Smooth muscle cell (in vitro differentiated cells): ENCODE results near the gene HYDIN. TPM values are rescaled to one million over a fixed set of nuclear protein-coding genes. Genes with fewer than 3 reads are reported as not detected.

Experiments used
- DNase-seq: peaks from one replicate; lab custom pipeline; 2025; ENCODE audit not compliant: unreplicated experiment; lab: John Stamatoyannopoulos, UW
- H2AFZ ChIP-seq: fragments of 200-600 bp; sonication (generic); 2 replicates; pipeline ENCODE4 v1.6.0; 2016; ENCODE audit warnings: antibody characterized with exemption, low read depth, mild to moderate bottlenecking
- H3F3A ChIP-seq: fragments of 200-600 bp; sonication (generic); 2 replicates; pipeline ENCODE4 v1.6.0; 2017; ENCODE audit warnings: antibody characterized with exemption, low read depth
- H3K27ac ChIP-seq: fragments of 200-600 bp; sonication (generic); 2 replicates; pipeline ENCODE4 v1.5.1; 2016; ENCODE audit warnings: low read depth, mild to moderate bottlenecking
- H3K27me3 ChIP-seq: fragments of 200-600 bp; sonication (generic); 2 replicates; pipeline ENCODE4 v1.6.1; 2016; ENCODE audit warnings: low read depth, mild to moderate bottlenecking
- H3K36me3 ChIP-seq: fragments of 200-600 bp; sonication (generic); 2 replicates; pipeline ENCODE4 v1.5.1; 2016; ENCODE audit warnings: low read depth
- H3K4me1 ChIP-seq: fragments of 200-600 bp; sonication (generic); 2 replicates; pipeline ENCODE4 v1.5.1; 2016; ENCODE audit warnings: low read depth
- H3K4me2 ChIP-seq: fragments of 200-600 bp; sonication (generic); 2 replicates; pipeline ENCODE4 v1.6.0; 2016; ENCODE audit warnings: mild to moderate bottlenecking
- H3K4me3 ChIP-seq: fragments of 200-600 bp; sonication (generic); 2 replicates; pipeline ENCODE4 v1.5.1; 2016; ENCODE audit warnings: mild to moderate bottlenecking
- H3K79me2 ChIP-seq: fragments of 200-600 bp; sonication (generic); 2 replicates; pipeline ENCODE4 v1.6.0; 2016; ENCODE audit warnings: low read depth, mild to moderate bottlenecking
- H3K9ac ChIP-seq: fragments of 200-600 bp; sonication (generic); 2 replicates; pipeline ENCODE4 v1.6.0; 2016; ENCODE audit warnings: low read depth
- H3K9me3 ChIP-seq: fragments of 200-600 bp; sonication (generic); replicated peaks from 2 replicates; pipeline ENCODE4 v1.5.1; 2016; ENCODE audit warnings: low read depth
- H4K20me1 ChIP-seq: fragments of 200-600 bp; sonication (generic); 2 replicates; pipeline ENCODE4 v1.6.0; 2016; ENCODE audit warnings: low read depth
- CTCF ChIP-seq: fragments of 200-600 bp; sonication (generic); IDR thresholded peaks from 2 replicates; pipeline ENCODE4 v1.5.1; 2017; ENCODE audit warnings: borderline replicate concordance, mild to moderate bottlenecking, antibody characterized with exemption; ENCODE audit not compliant: insufficient read depth, poor library complexity, severe bottlenecking
- WGBS: methylation state at CpG from one replicate; pipeline ENCODE4 v1.1.7; 2016; ENCODE audit warnings: low lambda C conversion rate; 5-methylcytosine and 5-hydroxymethylcytosine counted together
- polyA plus RNA-seq: library from polyadenylated mRNA; unstranded; fragments of >200 nt; fragmentation: Nextera tagmentation; extraction: Ambion mirVana; gene quantifications from 2 replicates; pipeline ENCODE4 v1.2.1, GENCODE V29; 2016
- total RNA-seq: library from RNA; depleted of rRNA; stranded (reverse); fragments of >200 nt; gene quantifications from 2 replicates; pipeline ENCODE4 v1.2.3, GENCODE V29; 2014

The HYDIN gene
- total and polyA plus RNA-seq, 2 experiments from 2014 or later = 0.41 to 0.45 TPM

- Histone ChIP-seq H3K4me3 (no peak overlapping the region), H3K79me2 (no peaks in the 10 kb centered on the region), H3K4me1 (no peaks in the 10 kb centered on the region), H4K20me1 (no peaks in the 10 kb centered on the region), H3F3A (no peaks in the 10 kb centered on the region), H2AFZ (no peak overlapping the region), H3K27ac (no peak overlapping the region), H3K9me3 (peaks cover 6% of the 10 kb centered on the region), H3K4me2 (no peak overlapping the region), H3K27me3 (no peaks in the 10 kb centered on the region), H3K36me3 (no peaks in the 10 kb centered on the region), H3K9ac (no peak overlapping the region)
- WGBS = 93% methylated on average over 3 of the region's 3 CpGs
- no peak for TF ChIP-seq CTCF
- DNase-seq = no peak
These were observed 5.4 kb downstream of the HYDIN start for GRCh38 chr16:71225145-71225544.

- no peak overlapping the region for H2AFZ ChIP-seq
- H3K9ac ChIP-seq = no peak overlapping the region
- H3K4me1 ChIP-seq = no peaks in the 10 kb centered on the region
- WGBS = 65% methylated on average over 4 of the region's 4 CpGs
- no peak for DNase-seq
- H3K27me3 ChIP-seq = peaks cover 3% of the 10 kb centered on the region
- H3K27ac ChIP-seq = no peak overlapping the region
- H3K4me2 ChIP-seq = peak overlapping the region; percentile 33
- H3K36me3 ChIP-seq = no peaks in the 10 kb centered on the region
- TF ChIP-seq CTCF = no peak
- H3K4me3 ChIP-seq = no peak overlapping the region
- no peaks in the 10 kb centered on the region for H4K20me1 ChIP-seq
- no peaks in the 10 kb centered on the region for H3K79me2 ChIP-seq
- no peaks in the 10 kb centered on the region for H3K9me3 ChIP-seq
- no peaks in the 10 kb centered on the region for H3F3A ChIP-seq
These were observed 12.1 kb downstream of the HYDIN start for GRCh38 chr16:71218306-71218963.

GRCh38 chr16:71217506-71217905 is 13.0 kb downstream of the HYDIN start:
- no peaks in the 10 kb centered on the region for H4K20me1 ChIP-seq
- TF ChIP-seq CTCF = no peak
- no peak overlapping the region for H3K4me3 ChIP-seq
- peaks cover 3% of the 10 kb centered on the region for H3K27me3 ChIP-seq
- H3K9me3 ChIP-seq = no peaks in the 10 kb centered on the region
- no peaks in the 10 kb centered on the region for H3F3A ChIP-seq
- H3K27ac ChIP-seq = no peak overlapping the region
- no peaks in the 10 kb centered on the region for H3K36me3 ChIP-seq
- H3K79me2 ChIP-seq = no peaks in the 10 kb centered on the region
- 84% methylated on average over 4 of the region's 4 CpGs for WGBS
- no peak overlapping the region for H2AFZ ChIP-seq
- no peak overlapping the region for H3K4me2 ChIP-seq
- no peaks in the 10 kb centered on the region for H3K4me1 ChIP-seq
- H3K9ac ChIP-seq = no peak overlapping the region
- no peak for DNase-seq

GRCh38 chr16:71216714-71217113 is 13.8 kb downstream of the HYDIN start:
- 80% methylated on average over 3 of the region's 3 CpGs for WGBS
- no peaks in the 10 kb centered on the region for H3K9me3 ChIP-seq
- DNase-seq = no peak
- H3K4me3 ChIP-seq = no peak overlapping the region
- no peaks in the 10 kb centered on the region for H3F3A ChIP-seq
- H4K20me1 ChIP-seq = no peaks in the 10 kb centered on the region
- no peak overlapping the region for H3K27ac ChIP-seq
- H3K79me2 ChIP-seq = no peaks in the 10 kb centered on the region
- H3K27me3 ChIP-seq = peaks cover 3% of the 10 kb centered on the region
- H3K4me2 ChIP-seq = no peak overlapping the region
- no peak for TF ChIP-seq CTCF
- no peak overlapping the region for H3K9ac ChIP-seq
- no peaks in the 10 kb centered on the region for H3K36me3 ChIP-seq
- no peaks in the 10 kb centered on the region for H3K4me1 ChIP-seq
- H2AFZ ChIP-seq = no peak overlapping the region
